Caco-2 (cell line): ENCODE measurements around the gene PIH1D1. TPM values are rescaled to one million over a fixed set of nuclear protein-coding genes. Genes with fewer than 3 reads are reported as not detected.

ENCODE experiments used
- BruUV-seq: library from RNA; stranded (reverse); fragments of 400-500 nt; replicated peaks from 2 replicates; lab custom pipeline; 2021; lab: Mats Ljungman, UMichigan
- CTCF ChIA-PET: fragments of 300-600 bp; sonication (Branson Sonifier 250); formaldehyde crosslinking; loops from one replicate; lab custom pipeline; 2022; ENCODE audit warnings: antibody characterized with exemption; lab: Charles Lee
- POLR2A ChIA-PET: fragments of 300-600 bp; sonication (Branson Sonifier 250); formaldehyde crosslinking; loops from one replicate; lab custom pipeline; 2022; ENCODE audit warnings: antibody characterized with exemption; lab: Charles Lee
- DNase-seq, 2 experiments: peaks; one replicate each; pipeline versions ENCODE4 v3.0.0 to v3.0.0-alpha.2; 2020 to 2022
- H3K27me3 ChIP-seq: replicated peaks from 2 replicates; pipeline ENCODE4 v1.6.0; 2011; ENCODE audit warnings: low read length; ENCODE audit not compliant: control insufficient read depth, insufficient read depth
- H3K36me3 ChIP-seq: 2 replicates; pipeline ENCODE4 v1.5.1; 2011; ENCODE audit warnings: low read length; ENCODE audit not compliant: control insufficient read depth, insufficient read depth
- H3K4me1 ChIP-seq: fragments of 250-450 bp; sonication (Bioruptor Pico); 2 replicates; pipeline ENCODE4 v1.5.1; 2020; ENCODE audit warnings: mild to moderate bottlenecking
- H3K4me3 ChIP-seq: 2 replicates; pipeline ENCODE4 v1.5.1; 2011; ENCODE audit warnings: low read depth, mild to moderate bottlenecking, control low read depth, low read length
- H3K9me3 ChIP-seq: fragments of 250-450 bp; sonication (Bioruptor Pico); 2 replicates; pipeline ENCODE4 v1.5.1; 2020; ENCODE audit warnings: mild to moderate bottlenecking, moderate library complexity
- H3K27ac Mint-ChIP-seq: one replicate; pipeline ENCODE4 v1.8.0; 2022; ENCODE audit warnings: mixed read lengths; ENCODE audit not compliant: unreplicated experiment
- H3K27me3 Mint-ChIP-seq: one replicate; pipeline ENCODE4 v1.8.0; 2022; ENCODE audit warnings: mixed read lengths; ENCODE audit not compliant: insufficient read depth, unreplicated experiment
- H3K36me3 Mint-ChIP-seq: one replicate; pipeline ENCODE4 v1.8.0; 2022; ENCODE audit warnings: mild to moderate bottlenecking, mixed read lengths; ENCODE audit not compliant: insufficient read depth, unreplicated experiment
- H3K4me1 Mint-ChIP-seq: one replicate; pipeline ENCODE4 v1.8.0; 2022; ENCODE audit warnings: low read depth, mixed read lengths; ENCODE audit not compliant: unreplicated experiment
- H3K4me3 Mint-ChIP-seq: one replicate; pipeline ENCODE4 v1.8.0; 2022; ENCODE audit warnings: mild to moderate bottlenecking, moderate library complexity, mixed read lengths; ENCODE audit not compliant: unreplicated experiment
- H3K9me3 Mint-ChIP-seq: one replicate; pipeline ENCODE4 v1.8.0; 2022; ENCODE audit warnings: mixed read lengths; ENCODE audit not compliant: unreplicated experiment
- CTCF ChIP-seq, 2 experiments: fragments of 200-600 bp in 1 of 2; IDR thresholded peaks; 1 replicate in 1 of 2; 2 replicates in 1 of 2; pipeline versions ENCODE4 v1.5.1 to v1.8.0; 2011 to 2022; ENCODE audit warnings: antibody characterized with exemption in 1 of 2, control low read depth in 1 of 2, inconsistent platforms in 1 of 2, low read depth in 1 of 2, low read length in 1 of 2, mild to moderate bottlenecking in 1 of 2, moderate library complexity in 1 of 2; ENCODE audit not compliant: insufficient read depth in 1 of 2, severe bottlenecking in 1 of 2, unreplicated experiment in 1 of 2
- intact Hi-C: fragments of 100-400 bp; cut with micrococcal nuclease; formaldehyde crosslinking; loops from one replicate; pipeline ENCODE4 v1.10.0; 2022; ENCODE audit not compliant: unreplicated experiment
- total RNA-seq: library from RNA; stranded (reverse); gene quantifications from 2 replicates; pipeline ENCODE4 v1.2.3, GENCODE V29; 2022

Gene PIH1D1
- total RNA-seq, 1 experiment from 2014 or later = 150 TPM

DNA sequence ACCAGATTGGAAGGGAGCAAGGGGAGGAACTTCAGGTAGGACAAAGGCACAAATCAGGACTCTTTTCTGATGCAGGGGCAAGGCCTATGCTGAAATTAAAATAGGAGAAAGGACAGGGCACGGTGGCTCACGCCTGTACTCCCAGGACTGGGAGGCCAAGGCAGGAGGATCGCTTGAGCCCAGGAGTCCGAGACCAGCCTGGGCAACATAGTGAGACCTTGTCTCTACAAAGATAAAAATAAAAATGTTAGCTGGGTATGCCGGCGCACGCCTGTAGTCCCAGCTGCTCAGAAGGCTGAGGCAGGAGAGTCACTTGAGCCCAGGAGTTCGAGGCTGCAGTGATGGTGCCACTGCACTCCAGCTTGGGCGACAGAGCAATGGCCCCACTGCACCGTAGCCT is 15.9 kb downstream of the PIH1D1 start:
- Mint-ChIP-seq H3K4me1 (peaks cover 4% of the 10 kb centered on the region), H3K36me3 (no peaks in the 10 kb centered on the region), H3K4me3 (no peak overlapping the region), H3K27ac (no peak overlapping the region), H3K9me3 (peaks cover 4% of the 10 kb centered on the region), H3K27me3 (peaks cover 28% of the 10 kb centered on the region)
- DNase-seq = no peak
- Histone ChIP-seq H3K27me3 (peaks cover 2% of the 10 kb centered on the region), H3K4me3 (no peak overlapping the region), H3K9me3 (no peaks in the 10 kb centered on the region), H3K4me1 (no peaks in the 10 kb centered on the region), H3K36me3 (no peaks in the 10 kb centered on the region)
- ChIA-PET POLR2A (interaction anchor here (0.7 kb wide), 1 partner anchor 18 kb away, joined by 3 read pairs; the partner anchor contains the start of gene ALDH16A1), CTCF (interaction anchor here (0.6 kb wide), 1 partner anchor 12 kb away, joined by 3 read pairs; no protein-coding TSS in a partner anchor)
- no peak for TF ChIP-seq CTCF (IDR thresholded peaks at IDR 0.05; ENCODE audit: insufficient read depth in 1 of 2, low read depth in 1 of 2, low read length in 1 of 2, severe bottlenecking in 1 of 2, unreplicated experiment in 1 of 2)
- intact Hi-C loops = no loop called here
- no TSS peak for BruUV-seq

GRCh38 chr19:49434907-49435583 is 16.6 kb downstream of the PIH1D1 start:
- CTCF ChIA-PET = no interaction called here

More at GRCh38 chr19:49434907-49435583, 16.6 kb downstream of the PIH1D1 start:
- intact Hi-C loops = no loop called here
- Histone ChIP-seq H3K4me1 (no peaks in the 10 kb centered on the region), H3K36me3 (no peaks in the 10 kb centered on the region), H3K27me3 (peaks cover 2% of the 10 kb centered on the region), H3K4me3 (no peak overlapping the region), H3K9me3 (no peaks in the 10 kb centered on the region)
- H3K4me1 Mint-ChIP-seq = no peaks in the 10 kb centered on the region
- H3K27me3 Mint-ChIP-seq = peaks cover 25% of the 10 kb centered on the region
- no peak for TF ChIP-seq CTCF (IDR thresholded peaks at IDR 0.05; ENCODE audit: insufficient read depth in 1 of 2, low read depth in 1 of 2, low read length in 1 of 2, severe bottlenecking in 1 of 2, unreplicated experiment in 1 of 2)
- H3K27ac Mint-ChIP-seq = no peak overlapping the region
- BruUV-seq = no TSS peak
- no peak for DNase-seq
- no peaks in the 10 kb centered on the region for H3K9me3 Mint-ChIP-seq
- POLR2A ChIA-PET = interaction anchor here (0.7 kb wide), 1 partner anchor 18 kb away, joined by 3 read pairs; the partner anchor contains the start of gene ALDH16A1
- H3K4me3 Mint-ChIP-seq = no peak overlapping the region
- H3K36me3 Mint-ChIP-seq = no peaks in the 10 kb centered on the region
